ENCODE results near the gene EXOC3L2. TPM values are rescaled to one million over a fixed set of nuclear protein-coding genes. Genes with fewer than 3 reads are reported as not detected.

The EXOC3L2 gene
- total RNA-seq, 1 experiment from 2014 or later, result not detected

DNA sequence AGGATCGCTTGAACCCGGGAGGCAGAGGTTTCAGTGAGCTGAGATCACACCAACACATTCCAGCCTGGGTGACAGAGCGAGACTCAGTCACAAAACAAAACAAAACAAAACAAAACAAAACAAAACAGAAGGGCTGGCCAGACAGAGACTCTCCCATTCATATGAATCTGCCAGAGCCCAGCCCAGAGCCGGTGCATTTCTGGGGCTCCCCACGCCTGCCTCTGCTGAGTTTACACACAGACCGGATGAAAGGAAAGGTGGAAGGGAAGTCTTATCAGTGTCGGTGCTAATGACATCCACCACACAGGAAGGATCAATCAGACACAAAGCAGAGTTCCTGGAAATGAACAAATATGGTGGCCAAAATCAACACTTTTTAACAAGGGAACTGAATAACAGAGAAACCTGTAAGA is 74.0 kb downstream of the EXOC3L2 start:
- Histone ChIP-seq H3K9me3 (ENCODE audit: low read depth, low read length, poor library complexity, severe bottlenecking) (no peaks in the 10 kb centered on the region), H3K27ac (ENCODE audit: low read depth, low read length, poor library complexity, severe bottlenecking) (no peak overlapping the region), H3K36me3 (ENCODE audit: insufficient read depth, low read length, poor library complexity, severe bottlenecking) (no peaks in the 10 kb centered on the region), H3K4me1 (ENCODE audit: insufficient read depth, low read length, poor library complexity, severe bottlenecking) (no peaks in the 10 kb centered on the region), H3K27me3 (replicated peaks; ENCODE audit: insufficient read depth, low read depth, low read length, poor library complexity) (no peaks in the 10 kb centered on the region), H3K4me3 (ENCODE audit: low read depth, low read length, poor library complexity, severe bottlenecking) (no peak overlapping the region)
- no TSS peak for BruUV-seq (replicated peaks)
- POLR2A ChIA-PET (ENCODE audit: low non-redundant PET), result no interaction called here
- CTCF ChIA-PET, result no interaction called here
- intact Hi-C loops (cut with micrococcal nuclease; ENCODE audit: unreplicated experiment), result no loop called here
- no peak for TF ChIP-seq EZH2 (IDR thresholded peaks at IDR 0.05; ENCODE audit: borderline replicate concordance, low read depth, low read length, poor library complexity, severe bottlenecking)
- TF ChIP-seq, protein P1, sequence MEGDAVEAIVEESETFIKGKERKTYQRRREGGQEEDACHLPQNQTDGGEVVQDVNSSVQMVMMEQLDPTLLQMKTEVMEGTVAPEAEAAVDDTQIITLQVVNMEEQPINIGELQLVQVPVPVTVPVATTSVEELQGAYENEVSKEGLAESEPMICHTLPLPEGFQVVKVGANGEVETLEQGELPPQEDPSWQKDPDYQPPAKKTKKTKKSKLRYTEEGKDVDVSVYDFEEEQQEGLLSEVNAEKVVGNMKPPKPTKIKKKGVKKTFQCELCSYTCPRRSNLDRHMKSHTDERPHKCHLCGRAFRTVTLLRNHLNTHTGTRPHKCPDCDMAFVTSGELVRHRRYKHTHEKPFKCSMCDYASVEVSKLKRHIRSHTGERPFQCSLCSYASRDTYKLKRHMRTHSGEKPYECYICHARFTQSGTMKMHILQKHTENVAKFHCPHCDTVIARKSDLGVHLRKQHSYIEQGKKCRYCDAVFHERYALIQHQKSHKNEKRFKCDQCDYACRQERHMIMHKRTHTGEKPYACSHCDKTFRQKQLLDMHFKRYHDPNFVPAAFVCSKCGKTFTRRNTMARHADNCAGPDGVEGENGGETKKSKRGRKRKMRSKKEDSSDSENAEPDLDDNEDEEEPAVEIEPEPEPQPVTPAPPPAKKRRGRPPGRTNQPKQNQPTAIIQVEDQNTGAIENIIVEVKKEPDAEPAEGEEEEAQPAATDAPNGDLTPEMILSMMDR (conservative IDR thresholded peaks at IDR 0.05; ENCODE audit: low read depth, low read length), result no peak
- no peak for DNase-seq (ENCODE audit: low spot score)

DNA sequence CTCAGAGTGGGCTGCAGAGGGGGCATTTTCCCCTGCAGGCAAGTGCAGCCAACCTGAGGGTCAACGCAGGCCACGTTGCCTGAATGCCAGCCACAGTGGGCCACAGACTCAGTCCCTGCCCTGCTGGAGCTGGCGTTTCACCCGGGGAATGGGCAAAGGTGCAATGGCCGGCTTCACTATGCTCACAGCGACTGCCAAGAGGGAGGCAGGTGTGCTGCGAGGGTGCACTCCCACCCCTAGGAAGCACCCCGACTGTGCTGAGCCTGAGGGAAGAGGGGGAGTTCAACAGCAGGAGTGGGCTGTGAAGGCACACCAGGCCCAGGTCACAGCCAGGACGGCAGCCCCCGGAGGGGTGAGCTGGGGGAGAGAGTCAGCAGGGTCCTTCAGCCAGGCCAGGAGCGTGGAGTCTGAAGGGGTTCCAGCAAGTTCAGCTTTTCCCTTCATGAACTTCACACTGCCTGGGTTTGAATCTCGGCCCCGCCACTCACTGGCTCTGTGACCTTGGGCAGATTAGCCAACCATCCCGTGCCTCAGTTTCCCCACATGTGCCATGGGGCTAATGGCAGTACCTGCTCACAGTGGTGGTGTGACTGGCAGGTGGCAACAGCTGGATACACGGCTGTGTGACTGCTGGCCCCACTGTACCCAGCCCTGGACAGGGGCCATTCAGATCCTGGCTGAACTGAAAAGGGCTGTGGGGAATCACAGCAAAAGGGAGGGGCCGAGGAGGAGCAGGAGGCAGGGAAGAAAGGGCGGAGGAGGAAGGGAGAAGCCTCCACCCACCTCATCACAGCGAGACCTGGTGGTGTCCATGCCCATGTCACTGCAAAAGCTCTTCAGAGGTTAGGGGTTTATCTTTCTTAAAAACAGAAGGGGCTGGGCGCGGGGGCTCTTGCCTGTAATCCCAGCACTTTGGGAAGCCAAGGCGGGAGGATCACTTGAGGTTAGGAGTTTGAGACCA is 74.8 kb downstream of the EXOC3L2 start:
- intact Hi-C loops (cut with micrococcal nuclease; ENCODE audit: unreplicated experiment), result no loop called here
- Histone ChIP-seq H3K4me1 (ENCODE audit: insufficient read depth, low read length, poor library complexity, severe bottlenecking) (no peaks in the 10 kb centered on the region), H3K36me3 (ENCODE audit: insufficient read depth, low read length, poor library complexity, severe bottlenecking) (no peaks in the 10 kb centered on the region), H3K27me3 (replicated peaks; ENCODE audit: insufficient read depth, low read depth, low read length, poor library complexity) (no peaks in the 10 kb centered on the region), H3K27ac (ENCODE audit: low read depth, low read length, poor library complexity, severe bottlenecking) (no peak overlapping the region), H3K9me3 (ENCODE audit: low read depth, low read length, poor library complexity, severe bottlenecking) (no peaks in the 10 kb centered on the region), H3K4me3 (ENCODE audit: low read depth, low read length, poor library complexity, severe bottlenecking) (no peak overlapping the region)
- POLR2A ChIA-PET (ENCODE audit: low non-redundant PET), result no interaction called here
- CTCF ChIA-PET, result no interaction called here
- DNase-seq (ENCODE audit: low spot score), result no peak
- no peak for TF ChIP-seq EZH2 (IDR thresholded peaks at IDR 0.05; ENCODE audit: borderline replicate concordance, low read depth, low read length, poor library complexity, severe bottlenecking)
- TF ChIP-seq, protein P1 (conservative IDR thresholded peaks at IDR 0.05; ENCODE audit: low read depth, low read length), result no peak
- no TSS peak for BruUV-seq (replicated peaks)

DNA sequence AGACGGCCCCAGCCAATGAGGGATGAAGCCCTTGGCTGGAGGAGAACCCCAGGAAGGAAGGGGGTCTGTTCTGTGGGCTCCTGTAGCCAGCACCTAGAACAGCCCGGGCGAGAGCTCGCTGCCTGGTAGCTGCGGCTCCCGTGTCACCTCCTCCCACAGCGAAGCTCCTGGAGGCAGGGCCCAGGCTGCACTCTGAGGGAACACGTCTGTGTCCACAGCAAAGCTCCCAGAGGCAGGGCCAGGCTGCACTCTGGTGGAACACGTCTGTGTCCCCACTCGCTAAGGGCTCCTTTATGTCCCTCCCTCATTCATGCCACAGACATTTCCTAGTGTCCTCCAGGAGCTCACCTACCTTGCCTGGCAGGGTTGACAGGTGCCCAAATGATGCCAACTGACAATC is 75.6 kb downstream of the EXOC3L2 start:
- Histone ChIP-seq H3K4me3 (ENCODE audit: low read depth, low read length, poor library complexity, severe bottlenecking) (no peak overlapping the region), H3K27me3 (replicated peaks; ENCODE audit: insufficient read depth, low read depth, low read length, poor library complexity) (no peaks in the 10 kb centered on the region), H3K9me3 (ENCODE audit: low read depth, low read length, poor library complexity, severe bottlenecking) (no peaks in the 10 kb centered on the region), H3K27ac (ENCODE audit: low read depth, low read length, poor library complexity, severe bottlenecking) (no peak overlapping the region), H3K36me3 (ENCODE audit: insufficient read depth, low read length, poor library complexity, severe bottlenecking) (no peaks in the 10 kb centered on the region), H3K4me1 (ENCODE audit: insufficient read depth, low read length, poor library complexity, severe bottlenecking) (no peaks in the 10 kb centered on the region)
- no TSS peak for BruUV-seq (replicated peaks)
- ChIA-PET POLR2A (ENCODE audit: low non-redundant PET) (no interaction called here), CTCF (no interaction called here)
- no peak for DNase-seq (ENCODE audit: low spot score)
- intact Hi-C loops (cut with micrococcal nuclease; ENCODE audit: unreplicated experiment), result no loop called here
- TF ChIP-seq EZH2 (IDR thresholded peaks at IDR 0.05; ENCODE audit: borderline replicate concordance, low read depth, low read length, poor library complexity, severe bottlenecking), result no peak
- TF ChIP-seq, protein P1 (conservative IDR thresholded peaks at IDR 0.05; ENCODE audit: low read depth, low read length), result no peak

All from A673 (cell line).